DND-41 (cell line): ENCODE results near the gene SMCO4.
"Not testable (repeated sequence)": the region's sequence is repeated elsewhere in the genome, so short reads cannot be mapped to it uniquely, and the experiment has no call there.

Source experiments
- ATAC-seq: fragments of 200-7000 bp; cut with Tn5 transposase; 3 replicates; pipeline ENCODE4 v1.9.1; 2021; ENCODE audit warnings: low read depth; ENCODE audit not compliant: insufficient read depth
- DNase-seq: peaks from one replicate; pipeline ENCODE4 v3.0.0-alpha.2; 2020
- H2AFZ ChIP-seq: 2 replicates; pipeline ENCODE4 v1.6.0; 2012; ENCODE audit warnings: low read depth, low read length
- H3K27ac ChIP-seq: 2 replicates; pipeline ENCODE4 v1.5.1; 2012; ENCODE audit warnings: low read length, inconsistent platforms
- H3K27me3 ChIP-seq: fragments of 200-600 bp; sonication (generic); 2 replicates; pipeline ENCODE4 v1.6.0; 2012; ENCODE audit warnings: low read length, mild to moderate bottlenecking, inconsistent platforms; ENCODE audit not compliant: insufficient read depth, poor library complexity
- H3K36me3 ChIP-seq: 2 replicates; pipeline ENCODE4 v1.5.1; 2012; ENCODE audit warnings: low read length, inconsistent platforms; ENCODE audit not compliant: insufficient read depth
- H3K4me1 ChIP-seq: 2 replicates; pipeline ENCODE4 v1.5.1; 2012; ENCODE audit warnings: mild to moderate bottlenecking, low read length; ENCODE audit not compliant: insufficient read depth
- H3K4me2 ChIP-seq: 2 replicates; pipeline ENCODE4 v1.6.0; 2012; ENCODE audit warnings: mild to moderate bottlenecking, moderate library complexity, low read length, inconsistent platforms; ENCODE audit not compliant: insufficient read depth
- H3K4me3 ChIP-seq, 2 experiments: fragments of 200-600 bp in 1 of 2; shearing (Covaris generic) in 1 of 2; 2 replicates each; pipeline ENCODE4 v1.5.1; 2012 to 2016; ENCODE audit warnings: inconsistent platforms in 2 of 2, low read length in 2 of 2, mild to moderate bottlenecking in 2 of 2, low read depth in 1 of 2, moderate library complexity in 1 of 2
- H3K79me2 ChIP-seq: 2 replicates; pipeline ENCODE4 v1.6.0; 2012; ENCODE audit warnings: low read length, inconsistent platforms; ENCODE audit not compliant: insufficient read depth
- H3K9ac ChIP-seq: 2 replicates; pipeline ENCODE4 v1.6.0; 2012; ENCODE audit warnings: low read depth, mild to moderate bottlenecking, inconsistent platforms, low read length, moderate library complexity
- H3K9me3 ChIP-seq: 2 replicates; pipeline ENCODE4 v1.5.1; 2012; ENCODE audit warnings: low read length, moderate library complexity, mild to moderate bottlenecking, inconsistent platforms; ENCODE audit not compliant: insufficient read depth, severe bottlenecking
- H4K20me1 ChIP-seq: 2 replicates; pipeline ENCODE4 v1.6.0; 2012; ENCODE audit warnings: low read length; ENCODE audit not compliant: insufficient read depth
- EZH2 ChIP-seq: IDR thresholded peaks from 3 replicates; pipeline ENCODE4 v1.6.1; 2012; ENCODE audit warnings: borderline replicate concordance, low read depth, mild to moderate bottlenecking, moderate library complexity, low read length, inconsistent platforms; ENCODE audit not compliant: severe bottlenecking
- TF ChIP-seq, protein P1 (sequence below): IDR thresholded peaks from 2 replicates; pipeline ENCODE4 v1.5.1; 2012; ENCODE audit warnings: borderline replicate concordance, low read length, moderate library complexity, mild to moderate bottlenecking; ENCODE audit not compliant: poor library complexity, severe bottlenecking; ENCODE audit errors: extremely low read depth

The SMCO4 gene

GRCh38 chr11:93467054-93467453 lies 76.1 kb downstream of the SMCO4 start:
- no peak overlapping the region for H3K4me2 ChIP-seq
- ATAC-seq (no peak), DNase-seq (no peak)
- no peaks in the 10 kb centered on the region for H3K36me3 ChIP-seq
- H3K9ac ChIP-seq: no peak overlapping the region
- no peak overlapping the region for H2AFZ ChIP-seq
- no peaks in the 10 kb centered on the region for H3K9me3 ChIP-seq
- no peak overlapping the region for H3K27ac ChIP-seq
- no peaks in the 10 kb centered on the region for H3K79me2 ChIP-seq
- H3K4me1 ChIP-seq: no peaks in the 10 kb centered on the region
- no peaks in the 10 kb centered on the region for H3K27me3 ChIP-seq
- no peak for TF ChIP-seq EZH2
- TF ChIP-seq, protein P1, sequence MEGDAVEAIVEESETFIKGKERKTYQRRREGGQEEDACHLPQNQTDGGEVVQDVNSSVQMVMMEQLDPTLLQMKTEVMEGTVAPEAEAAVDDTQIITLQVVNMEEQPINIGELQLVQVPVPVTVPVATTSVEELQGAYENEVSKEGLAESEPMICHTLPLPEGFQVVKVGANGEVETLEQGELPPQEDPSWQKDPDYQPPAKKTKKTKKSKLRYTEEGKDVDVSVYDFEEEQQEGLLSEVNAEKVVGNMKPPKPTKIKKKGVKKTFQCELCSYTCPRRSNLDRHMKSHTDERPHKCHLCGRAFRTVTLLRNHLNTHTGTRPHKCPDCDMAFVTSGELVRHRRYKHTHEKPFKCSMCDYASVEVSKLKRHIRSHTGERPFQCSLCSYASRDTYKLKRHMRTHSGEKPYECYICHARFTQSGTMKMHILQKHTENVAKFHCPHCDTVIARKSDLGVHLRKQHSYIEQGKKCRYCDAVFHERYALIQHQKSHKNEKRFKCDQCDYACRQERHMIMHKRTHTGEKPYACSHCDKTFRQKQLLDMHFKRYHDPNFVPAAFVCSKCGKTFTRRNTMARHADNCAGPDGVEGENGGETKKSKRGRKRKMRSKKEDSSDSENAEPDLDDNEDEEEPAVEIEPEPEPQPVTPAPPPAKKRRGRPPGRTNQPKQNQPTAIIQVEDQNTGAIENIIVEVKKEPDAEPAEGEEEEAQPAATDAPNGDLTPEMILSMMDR: no peak
- H3K4me3 ChIP-seq: no peak overlapping the region
- H4K20me1 ChIP-seq: no peaks in the 10 kb centered on the region

DNA sequence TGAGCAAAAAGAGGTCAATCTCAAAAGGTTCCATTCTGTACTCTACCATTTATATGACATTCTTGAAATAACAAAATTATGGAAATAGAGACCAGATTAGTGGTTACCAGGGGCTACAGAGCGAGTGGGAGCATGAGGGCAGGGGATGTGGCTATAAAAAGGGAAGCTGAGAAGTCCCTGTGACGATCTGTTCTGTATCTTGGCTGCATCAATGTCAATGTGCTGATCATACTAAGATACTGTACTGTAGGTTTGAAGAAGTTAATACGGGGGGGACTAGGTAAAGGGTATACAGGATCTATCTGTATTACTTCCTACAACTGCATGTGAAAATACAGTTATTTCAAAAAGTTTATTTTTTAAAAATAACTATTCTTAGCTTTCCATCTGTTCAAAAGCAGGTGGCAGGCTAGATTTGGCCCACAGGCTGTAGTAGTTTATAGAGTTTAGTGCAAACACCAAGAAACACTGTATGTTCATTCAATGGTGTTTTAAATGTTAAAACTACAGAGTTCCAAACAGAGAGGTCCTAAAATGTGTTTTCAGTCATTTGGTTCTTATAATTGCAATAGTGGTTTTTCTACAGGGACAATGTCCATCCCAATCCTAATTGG lies 78.2 kb downstream of the SMCO4 start:
- DNase-seq: no peak
- Histone ChIP-seq H3K4me1 (no peaks in the 10 kb centered on the region), H3K9ac (no peak overlapping the region), H2AFZ (no peak overlapping the region), H4K20me1 (no peaks in the 10 kb centered on the region), H3K27ac (no peak overlapping the region), H3K79me2 (no peaks in the 10 kb centered on the region), H3K27me3 (no peaks in the 10 kb centered on the region), H3K4me3 (no peak overlapping the region), H3K9me3 (no peaks in the 10 kb centered on the region), H3K36me3 (no peaks in the 10 kb centered on the region), H3K4me2 (no peak overlapping the region)
- no peak for ATAC-seq
- no peak for TF ChIP-seq EZH2
- TF ChIP-seq, protein P1: no peak

DNA sequence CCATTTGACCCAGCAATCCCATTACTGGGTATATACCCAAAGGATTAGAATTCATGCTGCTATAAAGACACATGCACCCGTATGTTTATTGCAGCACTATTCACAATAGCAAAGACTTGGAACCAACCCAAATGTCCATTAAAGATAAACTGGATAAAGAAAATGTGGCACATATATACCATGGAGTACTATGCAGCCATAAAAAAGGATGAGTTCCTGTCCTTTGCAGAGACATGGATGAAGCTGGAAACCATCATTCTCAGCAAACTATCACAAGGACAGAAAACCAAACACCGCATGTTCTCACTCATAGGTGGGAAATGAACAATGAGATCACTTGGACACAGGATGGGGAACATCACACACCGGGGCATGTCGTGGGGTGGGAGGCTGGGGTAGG lies 79.5 kb downstream of the SMCO4 start:
- not testable (repeated sequence) for H3K27ac ChIP-seq, H3K79me2 ChIP-seq, H3K4me3 ChIP-seq, ATAC-seq, H3K4me2 ChIP-seq, H2AFZ ChIP-seq, H4K20me1 ChIP-seq, H3K36me3 ChIP-seq, H3K4me1 ChIP-seq, DNase-seq, H3K27me3 ChIP-seq, H3K9me3 ChIP-seq, H3K9ac ChIP-seq

DNA sequence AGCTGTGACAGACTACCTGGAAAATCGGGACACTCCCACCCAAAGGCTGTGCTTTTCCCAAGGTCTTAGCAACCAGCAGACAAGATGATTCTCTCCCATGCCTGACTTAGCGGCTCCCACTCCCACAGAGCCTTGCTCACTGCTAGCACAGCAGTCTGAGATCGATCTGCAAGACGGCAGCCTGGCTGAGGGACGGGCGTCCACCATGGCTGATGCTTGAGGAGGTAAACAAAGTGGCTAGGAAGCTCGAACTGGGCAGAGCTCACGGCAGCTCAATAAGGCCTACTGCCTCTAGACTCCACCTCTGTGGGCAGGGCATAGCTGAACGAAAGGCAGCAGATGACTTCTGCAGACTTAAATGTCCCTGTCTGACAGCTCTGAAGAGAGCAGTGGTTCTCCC lies 84.9 kb downstream of the SMCO4 start:
- Histone ChIP-seq H3K9me3 (no peaks in the 10 kb centered on the region), H3K27me3 (no peaks in the 10 kb centered on the region), H3K9ac (no peak overlapping the region), H3K27ac (no peak overlapping the region), H3K79me2 (no peaks in the 10 kb centered on the region), H3K36me3 (no peaks in the 10 kb centered on the region), H2AFZ (no peak overlapping the region), H3K4me1 (no peaks in the 10 kb centered on the region), H3K4me2 (no peak overlapping the region), H4K20me1 (no peaks in the 10 kb centered on the region), H3K4me3 (no peak overlapping the region)
- DNase-seq: no peak
- no peak for TF ChIP-seq EZH2
- TF ChIP-seq, protein P1: no peak
- ATAC-seq: no peak
